Activated CD8-positive, alpha-beta memory T cell treated with anti-CD3 and anti-CD28 coated beads, Interleukin-2, amount 50 U/mL, for 24 hours (primary cell): ENCODE measurements around the gene SLC22A14.
"Not testable (repeated sequence)": the region's sequence is repeated elsewhere in the genome, so short reads cannot be mapped to it uniquely, and the experiment has no call there.

Experiments used
- DNase-seq: peaks from one replicate; pipeline ENCODE4 v3.0.0-alpha.2; 2020; ENCODE audit errors: extremely low read depth

The SLC22A14 gene, protein sequence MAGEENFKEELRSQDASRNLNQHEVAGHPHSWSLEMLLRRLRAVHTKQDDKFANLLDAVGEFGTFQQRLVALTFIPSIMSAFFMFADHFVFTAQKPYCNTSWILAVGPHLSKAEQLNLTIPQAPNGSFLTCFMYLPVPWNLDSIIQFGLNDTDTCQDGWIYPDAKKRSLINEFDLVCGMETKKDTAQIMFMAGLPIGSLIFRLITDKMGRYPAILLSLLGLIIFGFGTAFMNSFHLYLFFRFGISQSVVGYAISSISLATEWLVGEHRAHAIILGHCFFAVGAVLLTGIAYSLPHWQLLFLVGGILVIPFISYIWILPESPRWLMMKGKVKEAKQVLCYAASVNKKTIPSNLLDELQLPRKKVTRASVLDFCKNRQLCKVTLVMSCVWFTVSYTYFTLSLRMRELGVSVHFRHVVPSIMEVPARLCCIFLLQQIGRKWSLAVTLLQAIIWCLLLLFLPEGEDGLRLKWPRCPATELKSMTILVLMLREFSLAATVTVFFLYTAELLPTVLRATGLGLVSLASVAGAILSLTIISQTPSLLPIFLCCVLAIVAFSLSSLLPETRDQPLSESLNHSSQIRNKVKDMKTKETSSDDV

DNA sequence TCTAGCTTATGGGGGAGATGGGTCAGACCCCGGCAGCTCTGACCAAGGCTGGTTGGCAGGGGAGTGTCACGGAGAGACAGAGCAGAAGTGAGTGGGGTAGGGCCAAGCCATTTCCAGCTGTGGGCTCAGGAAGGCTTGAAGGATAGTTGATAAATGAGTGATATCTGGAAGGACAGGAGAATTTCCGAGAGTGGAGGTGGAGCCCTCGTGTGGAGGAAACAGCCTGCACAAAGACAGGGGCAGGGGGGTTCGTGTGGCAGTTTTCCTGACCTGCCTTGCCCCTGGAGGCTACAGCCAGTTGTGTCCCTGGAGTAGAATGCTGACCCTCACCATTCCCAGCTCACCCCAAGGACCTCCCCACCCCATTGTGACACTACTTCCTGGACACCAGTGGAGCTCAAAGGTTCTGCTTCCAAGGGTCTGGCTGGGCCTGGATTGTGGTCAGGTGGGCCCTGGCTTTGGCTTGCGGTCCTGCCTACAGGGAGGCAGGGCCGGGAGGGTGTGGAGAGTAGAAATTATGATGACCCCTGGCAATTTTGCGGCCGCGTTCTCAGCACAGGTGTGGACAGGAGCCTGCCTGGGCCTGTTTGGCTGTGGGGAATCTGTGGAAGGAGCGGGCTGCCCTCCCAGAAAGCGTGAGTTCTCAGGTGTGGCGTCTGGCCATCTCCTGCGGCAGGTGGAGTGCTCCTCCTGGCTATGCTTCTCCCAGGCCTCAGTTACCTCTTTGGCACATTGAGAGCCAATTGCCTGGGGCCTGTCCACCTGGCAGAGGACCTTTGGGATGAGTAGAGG, at the start of gene SLC22A14:
SLC22A14 (plus strand) TSS at position 400 of the 792 bp plus-strand sequence. CDS start 23,733 bp downstream, outside the sequence.
- no peak for DNase-seq

DNA sequence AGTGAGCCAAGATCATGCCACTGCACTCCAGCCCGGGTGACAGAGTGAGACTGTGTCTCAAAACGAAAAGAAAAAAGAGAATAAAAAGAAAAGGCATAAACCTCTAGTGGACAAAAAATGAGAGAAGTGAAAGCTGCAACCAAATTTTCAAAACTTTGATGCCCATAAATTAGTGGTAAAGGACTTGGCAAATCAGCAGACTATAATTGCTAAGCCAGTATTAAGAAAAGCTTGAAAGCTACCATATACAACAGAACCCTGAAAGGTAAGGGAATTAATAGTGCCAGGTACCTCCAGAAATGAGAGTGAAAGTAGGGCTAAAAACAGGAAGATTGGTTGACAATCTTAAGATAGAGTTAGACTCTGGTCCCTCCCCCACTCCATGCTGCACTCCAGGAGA, 49.4 kb upstream of the SLC22A14 start:
- DNase-seq, result no peak

DNA sequence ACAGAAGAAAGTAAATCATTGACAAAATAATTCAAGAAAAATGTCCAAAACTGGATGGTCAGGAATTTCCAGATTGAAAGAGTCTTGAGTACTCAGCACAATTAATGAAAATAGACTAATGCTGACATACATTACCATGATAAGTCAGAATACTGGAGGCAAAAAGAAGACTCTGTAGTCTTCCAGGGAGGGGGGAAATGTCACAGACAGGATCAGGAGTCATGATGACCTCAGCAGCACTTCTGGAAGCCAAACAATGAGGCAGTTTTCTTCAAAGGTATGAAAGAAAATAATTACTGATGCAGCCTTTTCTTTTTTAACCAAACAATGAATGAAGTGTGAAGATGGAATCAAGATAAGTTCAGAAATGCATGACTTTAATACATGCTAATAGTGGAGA, 46.6 kb upstream of the SLC22A14 start:
- DNase-seq, result no peak

DNA sequence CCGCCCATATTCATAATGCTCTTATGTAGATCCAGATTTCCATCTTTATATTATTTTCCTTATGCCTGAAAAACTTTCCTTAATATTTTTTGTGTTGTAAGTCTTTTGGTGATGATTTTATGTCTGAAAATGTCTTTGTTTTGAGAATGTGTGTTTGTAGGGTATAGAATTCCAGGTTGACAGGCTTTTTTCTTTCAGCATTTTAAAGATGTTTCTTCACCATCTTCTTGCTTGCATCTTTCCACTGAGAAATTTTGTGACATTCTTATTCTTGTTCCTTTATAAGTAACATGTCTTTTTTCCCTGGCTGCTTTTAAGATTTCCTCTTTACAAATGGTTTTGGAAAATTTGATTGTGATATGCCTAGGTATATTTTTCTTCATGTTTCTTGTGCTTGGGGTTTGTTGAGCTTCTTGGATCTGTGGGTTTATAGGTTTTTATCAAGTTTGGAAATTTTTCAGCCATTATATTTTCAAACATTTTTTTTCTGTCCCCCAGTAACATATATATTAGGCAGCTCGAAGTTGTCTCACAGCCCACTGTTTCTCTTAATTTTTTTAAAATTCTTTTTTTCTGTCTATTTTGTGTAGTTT, 43.6 kb upstream of the SLC22A14 start:
- no peak for DNase-seq

DNA sequence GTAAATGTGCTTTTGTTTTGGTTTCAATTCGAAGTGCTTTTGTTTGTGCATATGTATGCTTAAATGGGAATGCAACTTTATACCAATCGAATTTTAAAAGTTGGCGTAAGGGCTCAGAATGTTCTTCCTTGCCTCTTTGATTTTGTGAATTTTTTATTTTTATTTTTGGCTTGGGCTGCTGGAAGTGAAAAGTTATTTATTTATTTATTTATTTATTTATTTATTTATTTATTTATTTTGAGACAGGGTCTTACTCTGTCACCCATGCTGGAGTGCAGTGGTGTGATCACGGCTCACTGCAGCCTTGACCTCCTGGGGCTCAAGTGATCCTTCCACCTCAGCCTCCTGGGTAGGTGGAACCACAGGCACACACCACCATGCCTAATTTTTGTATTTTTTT, 39.3 kb upstream of the SLC22A14 start:
- DNase-seq, result not testable (repeated sequence)

DNA sequence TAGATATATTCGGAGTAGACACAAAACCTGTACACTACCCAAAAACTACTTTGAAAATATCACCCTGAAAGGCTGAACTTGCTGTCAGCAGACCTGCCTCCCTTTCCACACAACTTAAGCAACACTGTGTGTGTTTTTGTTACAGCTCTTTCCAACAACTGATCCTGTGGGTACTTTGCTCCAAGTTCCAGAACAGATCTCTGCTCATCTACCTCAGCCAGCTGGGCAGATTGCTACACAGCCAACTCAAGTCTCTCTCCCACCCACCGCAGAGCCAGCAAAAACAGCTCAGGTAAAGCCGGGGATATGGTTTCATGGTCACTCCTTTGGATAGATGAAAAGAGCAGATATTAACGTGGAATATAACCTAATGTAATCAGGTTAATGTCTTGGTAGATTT, 36.2 kb upstream of the SLC22A14 start:
- DNase-seq, result no peak

DNA sequence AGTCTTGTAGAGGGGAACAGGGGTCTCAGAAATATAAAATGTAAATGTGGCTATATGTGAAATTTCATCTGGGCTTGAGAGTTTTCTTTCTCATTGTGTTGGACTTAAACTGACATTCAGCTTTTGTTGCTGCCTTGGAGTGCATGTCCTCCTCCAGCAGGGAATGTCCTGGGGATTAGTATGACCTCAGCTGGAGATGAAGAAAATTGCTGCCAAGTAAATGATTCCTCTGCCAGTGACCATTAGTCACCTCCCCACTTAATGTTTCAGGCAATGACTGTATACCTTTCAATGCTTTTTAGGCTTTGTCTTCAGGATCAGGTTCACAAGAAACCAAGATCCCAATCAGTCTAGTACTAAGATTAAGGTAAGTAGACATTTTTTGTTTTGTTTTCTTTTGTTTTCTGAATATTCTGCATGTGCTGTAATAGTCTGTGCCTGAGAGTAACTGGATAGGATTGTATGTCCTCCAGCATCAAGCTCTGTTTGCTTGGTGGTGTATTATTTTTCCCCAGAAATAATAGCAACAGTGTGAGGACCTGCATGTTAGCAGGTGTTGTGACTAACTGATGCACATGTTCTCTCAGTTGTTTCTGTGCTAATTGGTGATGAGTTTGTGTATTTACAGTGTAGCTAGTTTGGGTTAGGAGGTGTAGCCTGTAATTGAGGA, 34.6 kb upstream of the SLC22A14 start:
- DNase-seq, result no peak

DNA sequence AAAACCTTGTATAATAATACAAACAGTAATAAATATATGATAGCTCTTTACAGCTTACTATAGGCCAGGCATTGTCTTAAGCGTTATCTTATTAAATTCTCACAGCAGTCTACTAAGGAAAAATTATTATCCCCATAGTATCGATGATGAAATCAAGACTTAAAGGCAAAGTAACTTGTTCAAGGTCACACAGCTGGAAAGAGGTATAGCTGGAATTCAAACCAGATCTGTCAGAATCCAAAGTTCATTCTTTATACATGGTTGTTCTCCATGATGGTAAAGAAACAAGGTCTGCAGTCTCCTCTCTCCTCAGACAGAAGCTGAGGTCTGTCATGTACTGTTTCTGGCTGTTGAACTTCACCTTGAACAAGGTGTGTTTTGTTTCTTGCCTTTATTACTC, 31.9 kb upstream of the SLC22A14 start:
- DNase-seq, result no peak

DNA sequence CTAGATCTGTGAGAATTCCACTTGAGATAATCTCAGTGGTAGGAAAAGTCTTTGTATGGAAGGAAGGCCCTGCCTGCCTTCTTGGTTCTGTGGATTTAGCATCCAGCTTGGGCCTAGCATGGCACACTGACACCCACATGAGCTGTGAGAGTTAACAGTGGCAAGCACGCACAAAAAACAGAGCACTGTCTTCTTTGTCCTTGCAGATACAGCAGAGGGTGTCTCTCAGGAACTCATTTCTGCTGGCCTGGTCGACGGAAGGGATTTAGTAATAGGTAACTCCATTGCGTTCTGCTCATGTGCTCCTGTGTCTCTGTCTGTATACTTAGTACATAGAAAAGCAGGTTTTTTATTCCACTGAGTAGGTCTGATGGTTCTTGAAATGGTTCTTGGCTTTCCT, 30.9 kb upstream of the SLC22A14 start:
- DNase-seq, result no peak

DNA sequence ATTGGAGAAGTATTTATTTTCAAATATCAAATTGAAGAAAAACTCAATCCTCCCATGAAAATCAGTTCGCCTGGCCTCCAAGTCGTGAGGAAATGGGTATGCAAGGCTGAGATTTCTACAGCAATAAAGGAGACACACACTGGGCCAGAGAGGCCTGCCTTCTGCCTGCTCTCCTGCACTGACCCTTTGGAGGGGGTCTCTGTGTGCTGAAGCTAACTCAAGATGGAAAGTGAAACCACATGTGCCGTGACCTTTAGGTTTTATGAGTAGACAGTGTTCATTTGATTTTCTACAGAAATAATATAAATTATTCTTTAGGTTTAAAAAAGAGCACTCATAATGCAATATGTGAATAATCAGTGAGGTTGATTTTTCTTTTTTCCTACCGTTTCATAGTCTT, 28.4 kb upstream of the SLC22A14 start:
- no peak for DNase-seq

DNA sequence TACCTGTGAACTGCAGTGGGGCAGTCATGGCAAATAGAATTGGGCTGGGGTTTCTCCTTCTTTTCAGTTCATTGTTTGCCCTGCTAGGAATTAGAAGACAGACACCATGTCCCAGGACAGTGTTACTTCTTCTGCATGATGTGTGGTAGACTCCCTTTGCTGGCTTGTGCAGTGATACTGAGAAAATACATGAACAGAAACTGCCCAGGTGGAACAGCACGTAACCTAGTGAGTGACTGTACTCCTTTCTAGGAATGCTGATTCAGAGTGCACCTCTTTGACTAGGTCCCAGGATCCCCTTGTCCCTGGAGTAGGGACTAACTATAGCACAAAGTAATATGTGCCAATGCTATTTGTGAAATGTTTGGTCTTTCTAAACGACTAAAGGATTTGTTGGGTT, 27.2 kb upstream of the SLC22A14 start:
- no peak for DNase-seq

DNA sequence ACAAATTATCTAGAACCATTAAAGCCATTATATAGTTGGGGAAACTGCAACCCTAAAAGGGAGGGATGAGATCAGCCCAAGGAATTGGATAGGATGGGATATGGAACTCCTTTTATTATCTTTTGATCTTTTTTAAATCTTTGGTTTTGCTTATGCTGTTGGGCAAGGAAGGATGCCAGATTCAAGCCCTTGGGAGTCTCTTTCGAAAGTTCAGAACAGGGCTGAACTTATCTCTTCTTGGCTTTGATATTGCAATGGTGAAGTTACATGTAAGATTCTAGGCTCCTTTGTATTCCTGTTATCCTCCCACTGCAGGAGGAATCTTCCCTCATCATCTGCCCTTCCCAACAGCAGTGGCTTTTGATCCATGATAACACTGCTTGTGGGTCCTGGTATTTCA, 26.5 kb upstream of the SLC22A14 start:
- no peak for DNase-seq

DNA sequence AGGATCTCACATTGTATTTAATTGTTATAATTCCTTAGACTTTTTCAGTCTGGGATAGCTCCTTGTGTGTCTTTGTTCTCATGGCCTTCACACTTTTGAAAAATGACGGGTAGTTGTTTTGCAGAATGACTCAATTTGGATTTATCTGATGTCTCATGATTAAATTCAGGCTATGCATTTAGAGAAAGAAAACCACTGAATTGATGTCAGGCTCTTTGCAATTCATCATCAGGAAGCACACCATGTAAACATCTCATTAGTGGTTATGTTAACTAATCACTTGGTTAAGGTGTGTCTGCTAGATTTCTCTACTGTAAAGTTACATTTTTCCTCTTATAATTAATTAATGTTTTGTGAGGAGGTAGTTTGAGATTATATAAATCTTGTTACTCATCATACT, 24.5 kb upstream of the SLC22A14 start:
- DNase-seq, result no peak

DNA sequence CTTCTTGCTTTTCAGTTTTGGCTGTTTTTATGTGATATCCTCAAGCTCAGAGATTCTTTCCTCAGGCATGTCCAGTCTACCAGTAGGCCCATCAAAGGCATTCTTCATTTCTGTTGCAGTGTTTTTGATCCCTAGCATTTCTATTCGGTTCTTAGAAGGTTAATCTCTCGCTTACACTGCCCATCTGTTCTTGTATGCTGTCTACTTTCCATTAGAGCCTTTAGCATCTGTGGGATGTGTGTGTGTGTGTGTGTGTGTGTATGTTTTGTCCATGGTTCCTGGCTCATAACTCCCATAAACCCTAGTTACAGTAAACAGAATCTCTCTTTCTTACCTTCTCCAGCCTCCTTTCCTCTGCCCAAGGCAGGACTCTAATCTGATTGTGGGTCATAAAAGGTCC, 21.6 kb upstream of the SLC22A14 start:
- DNase-seq, result no peak

DNA sequence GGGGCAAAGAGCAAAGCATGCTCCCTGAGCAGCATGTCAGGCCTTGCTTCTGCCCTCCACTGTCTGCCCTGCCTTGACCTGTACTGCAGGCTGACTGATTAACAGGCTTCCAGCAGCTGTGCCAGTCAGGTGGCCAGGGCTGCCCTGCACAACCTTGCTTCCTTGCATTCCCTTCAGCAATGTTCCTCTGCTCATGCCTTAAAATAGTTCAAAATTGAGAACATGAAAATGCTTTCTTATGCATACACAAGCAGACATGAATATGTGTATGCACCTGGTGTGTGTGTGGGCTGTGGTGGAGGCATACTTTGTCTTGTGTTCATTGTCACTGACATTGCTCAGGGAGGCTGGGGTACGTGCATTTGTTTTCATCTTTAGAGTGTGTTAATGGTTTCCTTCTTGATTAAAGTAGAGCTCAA, 17.7 kb upstream of the SLC22A14 start:
- no peak for DNase-seq

DNA sequence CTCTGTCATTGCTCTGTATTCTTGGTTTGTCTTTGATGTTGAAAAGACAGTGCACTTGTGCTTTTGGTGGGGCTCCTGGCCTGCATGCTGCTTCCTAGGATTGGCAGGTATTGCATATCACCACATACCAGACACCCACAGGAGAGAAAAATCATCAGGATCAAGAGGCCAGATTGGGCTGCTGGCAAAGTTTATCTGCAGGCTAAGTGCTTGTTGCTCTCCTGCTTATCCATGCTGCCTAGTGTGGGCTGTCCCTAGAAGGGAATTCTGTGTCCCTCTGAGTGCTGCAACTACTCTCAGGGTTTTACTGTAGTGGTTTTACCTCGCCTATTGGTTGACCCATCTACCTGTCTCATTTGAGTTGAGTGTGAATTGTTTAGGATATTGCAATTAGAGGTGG, 17.3 kb upstream of the SLC22A14 start:
- DNase-seq, result no peak

DNA sequence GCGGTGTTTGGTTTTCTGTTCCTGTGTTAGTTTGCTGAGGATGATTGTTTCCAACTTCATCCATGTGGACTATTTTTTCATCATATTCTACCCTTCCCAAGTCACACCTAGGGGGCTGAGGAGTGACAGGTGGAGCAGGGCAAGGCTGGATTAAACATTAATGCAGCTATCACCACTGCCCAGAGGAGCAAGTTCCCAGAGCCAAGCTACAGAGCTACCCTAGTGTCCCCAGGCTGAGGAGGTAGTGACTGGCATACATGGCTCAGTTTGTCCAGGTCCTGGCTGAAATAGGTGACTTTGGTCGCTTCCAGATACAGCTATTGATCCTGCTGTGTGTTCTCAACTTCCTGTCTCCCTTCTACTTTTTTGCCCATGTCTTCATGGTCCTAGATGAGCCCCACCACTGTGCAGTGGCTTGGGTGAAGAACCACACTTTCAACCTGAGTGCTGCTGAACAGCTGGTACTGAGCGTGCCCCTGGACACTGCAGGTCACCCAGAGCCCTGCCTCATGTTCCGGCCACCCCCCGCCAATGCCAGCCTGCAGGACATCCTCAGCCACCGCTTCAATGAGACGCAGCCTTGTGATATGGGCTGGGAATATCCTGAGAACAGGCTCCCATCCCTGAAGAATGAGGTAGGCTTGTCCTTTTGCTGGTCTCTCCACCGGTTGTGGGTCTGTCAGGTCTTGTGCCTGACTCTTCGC, 16.3 kb upstream of the SLC22A14 start, which contains the start of gene SLC22A13:
SLC22A13 (plus strand) TSS at position 209 of the 704 bp plus-strand sequence; CDS start at position 258, 49 bp downstream.
- DNase-seq, result no peak

DNA sequence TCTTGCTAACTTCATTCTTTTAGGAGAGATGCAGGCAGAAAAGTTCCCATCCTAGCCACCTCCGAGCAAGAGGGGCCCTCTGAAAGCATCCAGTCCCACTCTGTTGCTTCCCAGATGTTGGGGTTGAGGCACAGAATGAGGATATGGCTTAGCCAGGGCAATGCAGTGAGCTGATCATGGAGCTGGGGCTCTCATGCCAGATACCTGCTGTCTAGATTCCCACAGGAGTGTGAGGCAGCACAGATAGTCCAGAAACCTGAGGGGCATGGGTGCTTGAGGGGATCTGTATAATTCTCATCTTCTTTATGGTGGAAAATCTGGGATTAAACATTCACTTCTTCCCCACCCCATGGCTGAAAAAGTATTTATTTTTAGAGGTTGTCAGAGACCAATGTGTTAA, 15.3 kb upstream of the SLC22A14 start:
- no peak for DNase-seq

DNA sequence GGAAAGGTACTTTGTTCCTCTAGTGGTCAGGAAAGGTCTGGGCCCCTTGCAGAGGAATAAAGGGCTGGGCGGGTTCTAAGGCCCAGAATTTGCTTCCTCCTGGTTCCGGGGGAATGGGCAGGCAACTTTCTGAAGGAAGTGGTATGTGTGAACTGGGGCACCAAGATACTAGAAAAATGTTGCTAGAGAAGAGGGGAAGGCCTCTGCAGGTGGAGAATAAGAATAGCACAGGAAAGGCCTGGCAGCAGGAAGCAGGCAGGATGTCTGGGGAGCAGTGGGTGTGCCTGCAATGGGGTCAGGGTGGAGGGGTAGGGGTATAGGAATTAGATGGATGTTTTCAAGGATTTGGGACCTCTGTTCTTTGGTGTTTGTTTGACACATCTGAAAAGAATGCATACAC, 14.4 kb upstream of the SLC22A14 start:
- DNase-seq, result no peak

DNA sequence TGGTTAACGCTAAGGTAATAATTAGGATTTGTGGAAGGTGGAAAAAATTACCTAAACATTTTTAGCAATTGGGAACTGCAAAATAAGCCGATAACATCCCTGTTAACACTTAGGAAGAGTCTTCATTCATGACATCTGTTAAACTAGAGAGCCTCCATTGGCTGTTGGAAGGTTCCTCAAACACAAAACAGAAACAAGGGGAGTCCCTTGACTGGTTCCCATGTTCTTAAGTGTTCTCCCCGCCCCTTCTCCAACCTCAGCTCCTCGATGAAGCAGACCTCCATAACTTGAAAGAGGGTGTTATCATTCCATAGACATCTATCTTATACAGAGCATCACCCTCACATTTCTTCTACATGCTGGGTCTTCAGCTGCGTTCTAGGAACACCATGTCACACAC, 14.0 kb upstream of the SLC22A14 start:
- DNase-seq, result no peak

DNA sequence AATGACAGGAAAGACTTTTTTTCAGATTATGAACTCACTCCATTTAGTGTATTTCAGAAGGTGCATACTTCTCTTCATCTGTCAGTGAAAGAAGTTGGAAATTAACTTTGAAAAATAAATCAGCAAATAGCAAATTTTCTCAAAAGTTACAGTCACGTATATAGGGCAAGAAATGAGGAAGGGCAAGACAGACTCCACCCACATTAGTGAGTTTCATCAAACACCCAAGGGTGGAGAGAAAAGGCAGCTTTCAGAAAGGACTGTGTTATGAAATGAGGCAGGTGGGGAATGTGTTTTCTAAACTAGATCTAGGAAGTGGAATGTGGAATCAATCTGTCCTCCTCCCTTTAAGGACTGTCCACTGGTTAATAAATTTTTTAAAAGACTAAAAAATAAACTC, 13.6 kb upstream of the SLC22A14 start:
- no peak for DNase-seq
